IMR-90 (cell line): Measurements from ENCODE around the gene MAP2. TPM values are rescaled to one million over a fixed set of nuclear protein-coding genes. Genes with fewer than 3 reads are reported as not detected.

Experiments
- ATAC-seq: fragments of 200-7000 bp; cut with Tn5 transposase; 2 replicates; pipeline ENCODE4 v1.9.1; 2020; ENCODE audit warnings: low read depth, mild to moderate bottlenecking, moderate library complexity
- BruUV-seq: library from RNA; stranded (reverse); fragments of 400-500 nt; replicated peaks from 2 replicates; lab custom pipeline; 2021; lab: Mats Ljungman, UMichigan
- CTCF ChIA-PET: fragments of 300-600 bp; formaldehyde crosslinking; extraction: SDS; loops from one replicate; lab custom pipeline; 2021; ENCODE audit warnings: antibody characterized with exemption; lab: Yijun Ruan, JAX
- POLR2A ChIA-PET: fragments of 300-600 bp; sonication (Branson Sonifier 250); formaldehyde crosslinking; loops from one replicate; lab custom pipeline; 2022; ENCODE audit warnings: antibody characterized with exemption; ENCODE audit not compliant: unreplicated experiment; lab: Charles Lee
- DNase-seq: peaks from one replicate; pipeline ENCODE4 v3.0.0; 2013
- H2AFZ ChIP-seq: replicated peaks from 2 replicates; pipeline ENCODE3; 2013; ENCODE audit warnings: low read length, mild to moderate bottlenecking; ENCODE audit not compliant: poor library complexity
- H2AK5ac ChIP-seq: 2 replicates; pipeline ENCODE4 v1.6.1; 2013; ENCODE audit warnings: low read depth, low read length, inconsistent platforms
- H2AK9ac ChIP-seq: replicated peaks from 2 replicates; pipeline ENCODE3; 2013; ENCODE audit warnings: mild to moderate bottlenecking, low read depth, low read length, moderate library complexity; ENCODE audit not compliant: poor library complexity
- H2BK120ac ChIP-seq: 2 replicates; pipeline ENCODE4 v1.6.1; 2013; ENCODE audit warnings: low read depth, low read length, inconsistent platforms
- H2BK15ac ChIP-seq: 3 replicates; pipeline ENCODE4 v1.6.1; 2013; ENCODE audit warnings: low read depth, low read length, inconsistent platforms
- H2BK20ac ChIP-seq: 2 replicates; pipeline ENCODE4 v1.6.1; 2013; ENCODE audit warnings: low read depth, mild to moderate bottlenecking, inconsistent platforms, low read length, moderate library complexity
- H2BK5ac ChIP-seq: 2 replicates; pipeline ENCODE4 v1.6.1; 2013; ENCODE audit warnings: mild to moderate bottlenecking, low read depth, low read length, inconsistent platforms; ENCODE audit not compliant: poor library complexity, severe bottlenecking
- H3K14ac ChIP-seq: replicated peaks from 2 replicates; pipeline ENCODE4 v1.6.1; 2013; ENCODE audit warnings: low read depth, low read length, inconsistent platforms
- H3K18ac ChIP-seq: 2 replicates; pipeline ENCODE4 v1.6.1; 2013; ENCODE audit warnings: low read depth, low read length, control low read depth
- H3K23ac ChIP-seq: 2 replicates; pipeline ENCODE4 v1.6.1; 2013; ENCODE audit warnings: low read depth, low read length, inconsistent platforms
- H3K27ac ChIP-seq: 2 replicates; pipeline ENCODE4 v1.5.1; 2013; ENCODE audit warnings: mild to moderate bottlenecking, control low read depth, low read length; ENCODE audit not compliant: insufficient read depth
- H3K27me3 ChIP-seq: 2 replicates; pipeline ENCODE4 v1.6.1; 2013; ENCODE audit warnings: low read length; ENCODE audit not compliant: control insufficient read depth, insufficient read depth
- H3K36me3 ChIP-seq: 2 replicates; pipeline ENCODE4 v1.6.1; 2013; ENCODE audit warnings: low read length, mixed read lengths; ENCODE audit not compliant: control insufficient read depth, insufficient read depth
- H3K4ac ChIP-seq: 2 replicates; pipeline ENCODE4 v1.6.1; 2013; ENCODE audit warnings: low read depth, low read length, inconsistent platforms
- H3K4me1 ChIP-seq: 2 replicates; pipeline ENCODE4 v1.6.1; 2013; ENCODE audit warnings: low read length, mixed read lengths; ENCODE audit not compliant: control insufficient read depth, insufficient read depth
- H3K4me2 ChIP-seq: 2 replicates; pipeline ENCODE4 v1.6.1; 2013; ENCODE audit warnings: low read depth, mild to moderate bottlenecking, control low read depth, low read length, moderate library complexity
- H3K4me3 ChIP-seq: 2 replicates; pipeline ENCODE4 v1.5.1; 2013; ENCODE audit warnings: low read depth, mild to moderate bottlenecking, control low read depth, low read length, moderate library complexity; ENCODE audit not compliant: insufficient read depth
- H3K56ac ChIP-seq: 2 replicates; pipeline ENCODE4 v1.6.1; 2013; ENCODE audit warnings: low read length, inconsistent platforms; ENCODE audit not compliant: insufficient read depth; ENCODE audit errors: extremely low read depth
- H3K79me1 ChIP-seq, 2 experiments: 2 replicates each; pipeline ENCODE4 v1.6.1; 2013; ENCODE audit warnings: low read length in 2 of 2, inconsistent platforms in 1 of 2, low read depth in 1 of 2
- H3K9ac ChIP-seq: 2 replicates; pipeline ENCODE4 v1.6.1; 2013; ENCODE audit warnings: low read depth, low read length, control low read depth
- H3K9me1 ChIP-seq: 2 replicates; pipeline ENCODE4 v1.6.1; 2013; ENCODE audit warnings: low read length, inconsistent platforms; ENCODE audit not compliant: insufficient read depth
- H3K9me3 ChIP-seq: 2 replicates; pipeline ENCODE4 v1.6.1; 2013; ENCODE audit warnings: low read length; ENCODE audit not compliant: control insufficient read depth, insufficient read depth
- H4K20me1 ChIP-seq: 2 replicates; pipeline ENCODE4 v1.6.1; 2013; ENCODE audit warnings: low read length, inconsistent platforms; ENCODE audit not compliant: insufficient read depth
- H4K5ac ChIP-seq: 2 replicates; pipeline ENCODE4 v1.6.1; 2013; ENCODE audit warnings: mild to moderate bottlenecking, low read depth, low read length, control low read depth
- H4K8ac ChIP-seq, 2 experiments: 2 replicates each; pipeline ENCODE4 v1.6.1; 2013; ENCODE audit warnings: low read depth in 2 of 2, low read length in 2 of 2, control low read depth in 1 of 2, inconsistent platforms in 1 of 2
- H4K91ac ChIP-seq: 2 replicates; pipeline ENCODE4 v1.6.1; 2013; ENCODE audit warnings: low read depth, low read length, inconsistent platforms; ENCODE audit not compliant: insufficient read depth
- CHD1 ChIP-seq: IDR thresholded peaks from 2 replicates; pipeline ENCODE4 v1.6.1; 2012; ENCODE audit warnings: low read depth, low read length, improper control_type of control experiment
- MAZ ChIP-seq: IDR thresholded peaks from 2 replicates; pipeline ENCODE4 v1.6.1; 2012; ENCODE audit warnings: low read depth, mild to moderate bottlenecking, low read length, improper control_type of control experiment, moderate library complexity, borderline replicate concordance
- MXI1 ChIP-seq: IDR thresholded peaks from 2 replicates; pipeline ENCODE4 v1.6.1; 2012; ENCODE audit warnings: low read depth, mild to moderate bottlenecking, low read length, moderate library complexity, borderline replicate concordance
- NFE2L2 ChIP-seq: fragments of 150-350 bp; IDR thresholded peaks from 2 replicates; pipeline ENCODE4 v1.6.1; 2016; ENCODE audit warnings: low read depth, mild to moderate bottlenecking, low read length
- WGBS, 2 experiments: methylation state at CpG; one replicate each; pipeline versions ENCODE4 v1.1.5 to v1.1.7; 2013; ENCODE audit warnings: missing lambda C conversion rate in 2 of 2; ENCODE audit not compliant: insufficient read length in 1 of 2; ENCODE audit errors: extremely low coverage in 2 of 2; 5-methylcytosine and 5-hydroxymethylcytosine counted together
- dilution Hi-C: fragments of 300-500 bp; cut with HindIII; formaldehyde crosslinking; loops from one replicate; pipeline ENCODE4 v1.14.3; 2018; ENCODE audit warnings: low sequenced_read_pairs; ENCODE audit not compliant: unreplicated experiment
- in situ Hi-C: fragments of 300-500 bp; cut with MboI; formaldehyde crosslinking; loops from 3 replicates; pipeline ENCODE4 v1.14.3; 2019; ENCODE audit warnings: low sequenced_read_pairs, inconsistent platforms, mixed read lengths
- intact Hi-C: fragments of 100-400 bp; cut with micrococcal nuclease; formaldehyde crosslinking; loops from 2 replicates; pipeline ENCODE4 v1.10.0; 2022
- polyA plus RNA-seq, 3 experiments: library from polyadenylated mRNA; depleted of rRNA; stranded (reverse); fragments of >200 nt; gene quantifications; 2 replicates each; pipeline ENCODE4 v1.2.3, GENCODE V29; 2012; ENCODE audit warnings: low replicate concordance in 1 of 3
- total RNA-seq: library from RNA; depleted of rRNA; stranded (reverse); fragments of >200 nt; gene quantifications from 2 replicates; pipeline ENCODE4 v1.2.3, GENCODE V29; 2012

The MAP2 gene
- total and polyA plus RNA-seq, 2 of the 4 experiments (the other 2 are of a cell fraction), result 0.29 to 0.36 TPM

- Histone ChIP-seq H3K4me1 (no peaks in the 10 kb centered on the region), H3K9me3 (no peaks in the 10 kb centered on the region), H4K8ac (no peak overlapping the region), H2AK5ac (no peak overlapping the region), H2BK20ac (no peak overlapping the region), H3K4me2 (no peak overlapping the region), H3K27me3 (no peaks in the 10 kb centered on the region), H3K14ac (no peak overlapping the region), H3K4me3 (no peak overlapping the region), H2BK15ac (no peak overlapping the region), H3K27ac (no peak overlapping the region), H3K9me1 (no peaks in the 10 kb centered on the region), H4K20me1 (no peaks in the 10 kb centered on the region), H3K36me3 (no peaks in the 10 kb centered on the region), H2AK9ac (no peak overlapping the region), H3K9ac (no peak overlapping the region), H3K56ac (no peak overlapping the region), H4K91ac (no peak overlapping the region), H3K79me1 (no peaks in the 10 kb centered on the region), H4K5ac (no peak overlapping the region), H2AFZ (no peak overlapping the region), H3K23ac (no peak overlapping the region), H2BK5ac (no peak overlapping the region), H3K4ac (no peak overlapping the region), H3K18ac (no peak overlapping the region), H2BK120ac (no peak overlapping the region)
- no TSS peak for BruUV-seq
- ATAC-seq (no peak), DNase-seq (no peak)
- no CpG with 5 or more reads among the region's 3 CpGs for WGBS, 2 experiments
- POLR2A ChIA-PET, result no interaction called here
- in situ Hi-C loops, result no loop called here
- intact Hi-C loops, result no loop called here
- dilution Hi-C loops, result no loop called here
- TF ChIP-seq NFE2L2 (no peak), CHD1 (no peak), MAZ (no peak), MXI1 (no peak)
- CTCF ChIA-PET, result no interaction called here
Measured at GRCh38 chr2:209458008-209458979, 34.4 kb downstream of the MAP2 start.
